Activated T-cell treated with anti-CD3 and anti-CD28 coated beads, Interleukin-2, amount 50 U/mL, for 72 hours (primary cell): Measurements from ENCODE around the gene TERT. TPM values are rescaled to one million over a fixed set of nuclear protein-coding genes. Genes with fewer than 3 reads are reported as not detected.

ENCODE experiments used
- ATAC-seq, 2 donors: fragments of 150-1000 bp; cut with Tn5 transposase; replicated peaks in 1 of 2; 2 replicates each; pipeline ENCODE4 v1.10.0; 2021; ENCODE audit warnings: moderate library complexity in 2 of 2, mild to moderate bottlenecking in 1 of 2
- DNase-seq, 2 donors: peaks; one replicate each; pipeline ENCODE4 v3.0.0; 2021 to 2022; ENCODE audit warnings: mixed read lengths in 1 of 2
- H3K27ac Mint-ChIP-seq: one replicate; pipeline ENCODE4 v1.8.0; 2022; ENCODE audit warnings: mild to moderate bottlenecking, moderate library complexity, mixed read lengths
- H3K27me3 Mint-ChIP-seq: one replicate; pipeline ENCODE4 v1.8.0; 2022; ENCODE audit warnings: low read depth, mixed read lengths
- H3K36me3 Mint-ChIP-seq, 2 donors: one replicate each; pipeline ENCODE4 v1.8.0; 2022; ENCODE audit warnings: mixed read lengths in 2 of 2, mild to moderate bottlenecking in 1 of 2; ENCODE audit not compliant: insufficient read depth in 2 of 2
- H3K4me1 Mint-ChIP-seq: one replicate; pipeline ENCODE4 v1.8.0; 2022; ENCODE audit warnings: low read depth, mixed read lengths
- H3K4me3 Mint-ChIP-seq, 2 donors: one replicate each; pipeline ENCODE4 v1.8.0; 2022; ENCODE audit warnings: mild to moderate bottlenecking in 2 of 2, mixed read lengths in 2 of 2, moderate library complexity in 2 of 2
- H3K9me3 Mint-ChIP-seq, 2 donors: one replicate each; pipeline ENCODE4 v1.8.0; 2022; ENCODE audit warnings: mixed read lengths in 2 of 2
- total RNA-seq, 2 donors: library from RNA; stranded (reverse); gene quantifications; one replicate each; pipeline ENCODE4 v1.2.3, GENCODE V29; 2022

The TERT gene
- total RNA-seq, 2 donors from 2014 or later: 2.5 to 5.1 TPM

- DNase-seq: no peak
- Mint-ChIP-seq H3K9me3 (no peaks in the 10 kb centered on the region), H3K4me1 (no peaks in the 10 kb centered on the region), H3K27me3 (no peaks in the 10 kb centered on the region), H3K4me3 (no peak overlapping the region), H3K27ac (no peak overlapping the region), H3K36me3 (no peaks in the 10 kb centered on the region)
- no peak for ATAC-seq
Observed at GRCh38 chr5:1220831-1221230, 74.0 kb downstream of the TERT start.

- H3K27ac Mint-ChIP-seq: no peak overlapping the region
- H3K36me3 Mint-ChIP-seq: no peaks in the 10 kb centered on the region
- no peaks in the 10 kb centered on the region for H3K9me3 Mint-ChIP-seq
- ATAC-seq (no peak), DNase-seq (no peak)
- H3K4me3 Mint-ChIP-seq: no peak overlapping the region
- no peaks in the 10 kb centered on the region for H3K4me1 Mint-ChIP-seq
- no peaks in the 10 kb centered on the region for H3K27me3 Mint-ChIP-seq
Observed at GRCh38 chr5:1220351-1220750, 74.5 kb downstream of the TERT start.

- H3K27ac Mint-ChIP-seq: no peak overlapping the region
- no peaks in the 10 kb centered on the region for H3K27me3 Mint-ChIP-seq
- H3K36me3 Mint-ChIP-seq: no peaks in the 10 kb centered on the region
- no peak for ATAC-seq
- H3K4me3 Mint-ChIP-seq: no peak overlapping the region
- no peak for DNase-seq
- no peaks in the 10 kb centered on the region for H3K4me1 Mint-ChIP-seq
- H3K9me3 Mint-ChIP-seq: no peaks in the 10 kb centered on the region
Observed at GRCh38 chr5:1219768-1220100, 75.1 kb downstream of the TERT start.

GRCh38 chr5:1219098-1219767 lies 75.6 kb downstream of the TERT start:
- no peaks in the 10 kb centered on the region for H3K9me3 Mint-ChIP-seq
- H3K27me3 Mint-ChIP-seq: no peaks in the 10 kb centered on the region
- H3K27ac Mint-ChIP-seq: no peak overlapping the region
- no peaks in the 10 kb centered on the region for H3K36me3 Mint-ChIP-seq
- no peaks in the 10 kb centered on the region for H3K4me1 Mint-ChIP-seq
- no peak overlapping the region for H3K4me3 Mint-ChIP-seq
- no peak for ATAC-seq
- DNase-seq: no peak

GRCh38 chr5:1218351-1219080 lies 76.4 kb downstream of the TERT start:
- ATAC-seq: no peak
- Mint-ChIP-seq H3K27me3 (no peaks in the 10 kb centered on the region), H3K4me3 (no peak overlapping the region), H3K4me1 (no peaks in the 10 kb centered on the region), H3K36me3 (no peaks in the 10 kb centered on the region), H3K27ac (no peak overlapping the region), H3K9me3 (no peaks in the 10 kb centered on the region)
- DNase-seq: no peak

- Mint-ChIP-seq H3K36me3 (no peaks in the 10 kb centered on the region), H3K4me3 (no peak overlapping the region), H3K27ac (no peak overlapping the region), H3K9me3 (no peaks in the 10 kb centered on the region), H3K27me3 (no peaks in the 10 kb centered on the region), H3K4me1 (no peaks in the 10 kb centered on the region)
- ATAC-seq (no peak), DNase-seq (no peak)
Observed at GRCh38 chr5:1217596-1218206, 77.2 kb downstream of the TERT start.

- no peaks in the 10 kb centered on the region for H3K27me3 Mint-ChIP-seq
- H3K4me1 Mint-ChIP-seq: no peaks in the 10 kb centered on the region
- no peaks in the 10 kb centered on the region for H3K9me3 Mint-ChIP-seq
- H3K27ac Mint-ChIP-seq: no peak overlapping the region
- ATAC-seq: no peak
- no peaks in the 10 kb centered on the region for H3K36me3 Mint-ChIP-seq
- no peak overlapping the region for H3K4me3 Mint-ChIP-seq
- no peak for DNase-seq
Observed at GRCh38 chr5:1216918-1217295, 78.0 kb downstream of the TERT start.

GRCh38 chr5:1216211-1216917 lies 78.5 kb downstream of the TERT start:
- H3K9me3 Mint-ChIP-seq: no peaks in the 10 kb centered on the region
- H3K4me3 Mint-ChIP-seq: no peak overlapping the region
- no peak overlapping the region for H3K27ac Mint-ChIP-seq
- no peaks in the 10 kb centered on the region for H3K4me1 Mint-ChIP-seq
- ATAC-seq (no peak), DNase-seq (no peak)
- H3K36me3 Mint-ChIP-seq: no peaks in the 10 kb centered on the region
- no peaks in the 10 kb centered on the region for H3K27me3 Mint-ChIP-seq

- DNase-seq: no peak
- H3K4me3 Mint-ChIP-seq: no peak overlapping the region
- no peak overlapping the region for H3K27ac Mint-ChIP-seq
Observed at GRCh38 chr5:1215320-1216096, 79.4 kb downstream of the TERT start.

GRCh38 chr5:1214936-1215220 lies 80.0 kb downstream of the TERT start:
- no peaks in the 10 kb centered on the region for H3K27me3 Mint-ChIP-seq
- no peak overlapping the region for H3K27ac Mint-ChIP-seq
- H3K4me1 Mint-ChIP-seq: no peaks in the 10 kb centered on the region
- no peaks in the 10 kb centered on the region for H3K36me3 Mint-ChIP-seq
- ATAC-seq (no peak), DNase-seq (no peak)
- H3K9me3 Mint-ChIP-seq: no peaks in the 10 kb centered on the region
- H3K4me3 Mint-ChIP-seq: no peak overlapping the region

More at GRCh38 chr5:1215320-1216096, 79.4 kb downstream of the TERT start:
- no peaks in the 10 kb centered on the region for H3K36me3 Mint-ChIP-seq
- no peaks in the 10 kb centered on the region for H3K9me3 Mint-ChIP-seq
- no peaks in the 10 kb centered on the region for H3K4me1 Mint-ChIP-seq
- no peaks in the 10 kb centered on the region for H3K27me3 Mint-ChIP-seq
- no peak for ATAC-seq

GRCh38 chr5:1214163-1214935 lies 80.5 kb downstream of the TERT start:
- H3K27ac Mint-ChIP-seq: no peak overlapping the region
- no peak for ATAC-seq
- no peaks in the 10 kb centered on the region for H3K9me3 Mint-ChIP-seq
- DNase-seq: no peak
- no peaks in the 10 kb centered on the region for H3K4me1 Mint-ChIP-seq
- H3K27me3 Mint-ChIP-seq: no peaks in the 10 kb centered on the region
- H3K4me3 Mint-ChIP-seq: no peak overlapping the region
- H3K36me3 Mint-ChIP-seq: no peaks in the 10 kb centered on the region

GRCh38 chr5:1213508-1214162 lies 81.2 kb downstream of the TERT start:
- H3K27me3 Mint-ChIP-seq: no peaks in the 10 kb centered on the region
- no peaks in the 10 kb centered on the region for H3K4me1 Mint-ChIP-seq
- no peak overlapping the region for H3K27ac Mint-ChIP-seq
- no peak for DNase-seq
- no peaks in the 10 kb centered on the region for H3K36me3 Mint-ChIP-seq
- H3K9me3 Mint-ChIP-seq: no peaks in the 10 kb centered on the region
- H3K4me3 Mint-ChIP-seq: no peak overlapping the region
- no peak for ATAC-seq
